22Rv1 (cell line): ENCODE results near the gene S100A3.

ENCODE experiments used
- ZFX ChIP-seq: fragments of 450-650 bp; IDR thresholded peaks from 2 replicates; pipeline ENCODE4 v1.6.1; 2017; ENCODE audit warnings: antibody characterized with exemption, borderline replicate concordance
- TF ChIP-seq, protein P1 (sequence below): fragments of 450-650 bp; IDR thresholded peaks from 2 replicates; pipeline ENCODE4 v1.5.1; 2017; ENCODE audit warnings: mild to moderate bottlenecking

DNA sequence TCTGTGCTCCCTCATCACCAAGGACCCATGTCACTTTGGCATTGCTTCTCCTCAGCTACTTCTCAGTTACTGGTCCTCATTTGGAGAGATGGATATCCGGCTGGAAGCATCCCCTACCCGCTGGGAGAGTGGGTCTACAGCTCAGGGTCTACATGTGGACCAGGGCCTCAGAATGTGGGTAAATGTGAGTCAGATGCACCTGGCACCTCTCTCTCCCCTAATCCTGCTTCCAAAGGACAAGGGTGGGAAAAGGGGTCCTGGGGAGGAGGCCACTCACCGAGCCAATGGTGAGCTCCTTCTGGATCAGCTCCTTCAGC lies 14.2 kb downstream of the S100A3 start:
- TF ChIP-seq, protein P1, sequence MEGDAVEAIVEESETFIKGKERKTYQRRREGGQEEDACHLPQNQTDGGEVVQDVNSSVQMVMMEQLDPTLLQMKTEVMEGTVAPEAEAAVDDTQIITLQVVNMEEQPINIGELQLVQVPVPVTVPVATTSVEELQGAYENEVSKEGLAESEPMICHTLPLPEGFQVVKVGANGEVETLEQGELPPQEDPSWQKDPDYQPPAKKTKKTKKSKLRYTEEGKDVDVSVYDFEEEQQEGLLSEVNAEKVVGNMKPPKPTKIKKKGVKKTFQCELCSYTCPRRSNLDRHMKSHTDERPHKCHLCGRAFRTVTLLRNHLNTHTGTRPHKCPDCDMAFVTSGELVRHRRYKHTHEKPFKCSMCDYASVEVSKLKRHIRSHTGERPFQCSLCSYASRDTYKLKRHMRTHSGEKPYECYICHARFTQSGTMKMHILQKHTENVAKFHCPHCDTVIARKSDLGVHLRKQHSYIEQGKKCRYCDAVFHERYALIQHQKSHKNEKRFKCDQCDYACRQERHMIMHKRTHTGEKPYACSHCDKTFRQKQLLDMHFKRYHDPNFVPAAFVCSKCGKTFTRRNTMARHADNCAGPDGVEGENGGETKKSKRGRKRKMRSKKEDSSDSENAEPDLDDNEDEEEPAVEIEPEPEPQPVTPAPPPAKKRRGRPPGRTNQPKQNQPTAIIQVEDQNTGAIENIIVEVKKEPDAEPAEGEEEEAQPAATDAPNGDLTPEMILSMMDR: no peak
- TF ChIP-seq ZFX: no peak
